Measurements from ENCODE around the gene CTPS2.
"Not testable (repeated sequence)": the region's sequence is repeated elsewhere in the genome, so short reads cannot be mapped to it uniquely, and the experiment has no call there.

CTPS2 gene

GRCh38 chrX:16658284-16658683, 54.2 kb downstream of the CTPS2 start:
- in situ Hi-C loops (cut with MboI; ENCODE audit: low sequenced_read_pairs) = no loop called here

GRCh38 chrX:16654093-16654492, 58.4 kb downstream of the CTPS2 start:
- in situ Hi-C loops (cut with MboI; ENCODE audit: low sequenced_read_pairs) = no loop called here

GRCh38 chrX:16653424-16653823, 59.0 kb downstream of the CTPS2 start:
- in situ Hi-C loops (cut with MboI; ENCODE audit: low sequenced_read_pairs) = no loop called here

GRCh38 chrX:16651391-16652024, 61.0 kb downstream of the CTPS2 start:
- in situ Hi-C loops (cut with MboI; ENCODE audit: low sequenced_read_pairs) = no loop called here

GRCh38 chrX:16649858-16650257, 62.6 kb downstream of the CTPS2 start, which contains the start of gene S100G:
TSS of gene S100G (plus strand) at chrX:16650158. CDS start at chrX:16651007, 849 bp downstream.
- in situ Hi-C loops (cut with MboI; ENCODE audit: low sequenced_read_pairs) = no loop called here

GRCh38 chrX:16646366-16647138, 65.9 kb downstream of the CTPS2 start:
- in situ Hi-C loops (cut with MboI; ENCODE audit: low sequenced_read_pairs) = no loop called here

GRCh38 chrX:16643176-16643575, 69.3 kb downstream of the CTPS2 start:
- in situ Hi-C loops (cut with MboI; ENCODE audit: low sequenced_read_pairs) = no loop called here

- in situ Hi-C loops (cut with MboI; ENCODE audit: low sequenced_read_pairs) = no loop called here
Measured at GRCh38 chrX:16640823-16641222, 71.6 kb downstream of the CTPS2 start.

GRCh38 chrX:16639966-16640365, 72.5 kb downstream of the CTPS2 start:
- in situ Hi-C loops (cut with MboI; ENCODE audit: low sequenced_read_pairs) = no loop called here

GRCh38 chrX:16638533-16638932, 73.9 kb downstream of the CTPS2 start:
- in situ Hi-C loops (cut with MboI; ENCODE audit: low sequenced_read_pairs) = no loop called here

- in situ Hi-C loops (cut with MboI; ENCODE audit: low sequenced_read_pairs) = no loop called here
Measured at GRCh38 chrX:16635596-16635995, 76.9 kb downstream of the CTPS2 start.

- in situ Hi-C loops (cut with MboI; ENCODE audit: low sequenced_read_pairs) = no loop called here
Measured at GRCh38 chrX:16635040-16635439, 77.4 kb downstream of the CTPS2 start.

- in situ Hi-C loops (cut with MboI; ENCODE audit: low sequenced_read_pairs) = no loop called here
Measured at GRCh38 chrX:16633754-16634153, 78.7 kb downstream of the CTPS2 start.

GRCh38 chrX:16629909-16630308, 82.6 kb downstream of the CTPS2 start:
- in situ Hi-C loops (cut with MboI; ENCODE audit: low sequenced_read_pairs) = no loop called here

- in situ Hi-C loops (cut with MboI; ENCODE audit: low sequenced_read_pairs) = no loop called here
Measured at GRCh38 chrX:16628946-16629595, 83.4 kb downstream of the CTPS2 start.

- in situ Hi-C loops (cut with MboI; ENCODE audit: low sequenced_read_pairs) = not testable (repeated sequence)
Measured at GRCh38 chrX:16628511-16628910, 84.0 kb downstream of the CTPS2 start.

GRCh38 chrX:16619024-16619423, 93.4 kb downstream of the CTPS2 start:
- in situ Hi-C loops (cut with MboI; ENCODE audit: low sequenced_read_pairs) = no loop called here

GRCh38 chrX:16618422-16618821, 94.0 kb downstream of the CTPS2 start:
- in situ Hi-C loops (cut with MboI; ENCODE audit: low sequenced_read_pairs) = no loop called here

GRCh38 chrX:16617382-16617781, 95.1 kb downstream of the CTPS2 start:
- in situ Hi-C loops (cut with MboI; ENCODE audit: low sequenced_read_pairs) = no loop called here

- in situ Hi-C loops (cut with MboI; ENCODE audit: low sequenced_read_pairs) = no loop called here
Measured at GRCh38 chrX:16612257-16612897, 100.1 kb downstream of the CTPS2 start.

GRCh38 chrX:16610654-16611053, 101.8 kb downstream of the CTPS2 start:
- in situ Hi-C loops (cut with MboI; ENCODE audit: low sequenced_read_pairs) = not testable (repeated sequence)
